MCF 10A (cell line): ENCODE measurements around the gene CLDN10. TPM values are rescaled to one million over a fixed set of nuclear protein-coding genes. Genes with fewer than 3 reads are reported as not detected.
"Not testable (repeated sequence)": the region's sequence is repeated elsewhere in the genome, so short reads cannot be mapped to it uniquely, and the experiment has no call there.

Experiments used
- BruUV-seq: library from RNA; stranded (reverse); fragments of 400-500 nt; replicated peaks from 2 replicates; lab custom pipeline; 2021; lab: Mats Ljungman, UMichigan
- CTCF ChIA-PET: fragments of 300-600 bp; sonication (Branson Sonifier 250); formaldehyde crosslinking; extraction: SDS; loops from one replicate; lab custom pipeline; 2021; ENCODE audit warnings: antibody characterized with exemption, inconsistent platforms; lab: Yijun Ruan, JAX
- POLR2A ChIA-PET: fragments of 300-600, 350-650 bp; sonication (Branson Sonifier 250); formaldehyde crosslinking; extraction: SDS; loops from one replicate; lab custom pipeline; 2020; ENCODE audit warnings: antibody characterized with exemption, inconsistent platforms; lab: Yijun Ruan, JAX
- DNase-seq: peaks from one replicate; pipeline ENCODE4 v3.0.0-alpha.2; 2018; ENCODE audit not compliant: unreplicated experiment
- H3K27ac Mint-ChIP-seq: one replicate; pipeline ENCODE4 v1.8.0; 2022; ENCODE audit warnings: mild to moderate bottlenecking, low read depth, mixed read lengths; ENCODE audit not compliant: unreplicated experiment
- H3K27me3 Mint-ChIP-seq: one replicate; pipeline ENCODE4 v1.8.0; 2022; ENCODE audit warnings: mixed read lengths; ENCODE audit not compliant: insufficient read depth, unreplicated experiment
- H3K36me3 Mint-ChIP-seq: one replicate; pipeline ENCODE4 v1.8.0; 2022; ENCODE audit warnings: mild to moderate bottlenecking, moderate library complexity, mixed read lengths; ENCODE audit not compliant: insufficient read depth, unreplicated experiment
- H3K4me1 Mint-ChIP-seq: one replicate; pipeline ENCODE4 v1.8.0; 2022; ENCODE audit warnings: mixed read lengths; ENCODE audit not compliant: insufficient read depth, unreplicated experiment
- H3K4me3 Mint-ChIP-seq: one replicate; pipeline ENCODE4 v1.8.0; 2022; ENCODE audit warnings: mild to moderate bottlenecking, moderate library complexity, mixed read lengths; ENCODE audit not compliant: unreplicated experiment
- H3K9me3 Mint-ChIP-seq: one replicate; pipeline ENCODE4 v1.8.0; 2022; ENCODE audit warnings: mixed read lengths; ENCODE audit not compliant: unreplicated experiment
- CTCF ChIP-seq: fragments of 200-600 bp; IDR thresholded peaks from one replicate; pipeline ENCODE4 v1.8.0; 2022; ENCODE audit warnings: antibody characterized with exemption, mild to moderate bottlenecking; ENCODE audit not compliant: unreplicated experiment
- intact Hi-C: fragments of 100-400 bp; cut with micrococcal nuclease; formaldehyde crosslinking; loops from 2 replicates; pipeline ENCODE4 v1.14.1; 2022
- total RNA-seq: library from RNA; stranded (reverse); gene quantifications from 2 replicates; pipeline ENCODE4 v1.2.3, GENCODE V29; 2022

Gene CLDN10
- total RNA-seq, 1 experiment from 2014 or later, result not detected

GRCh38 chr13:95564091-95564490 lies 11.6 kb downstream of the CLDN10 start:
- POLR2A ChIA-PET, result interaction anchor here (0.9 to 2.6 kb wide), 13 partner anchors 9 to 112 kb away, joined by 3 to 13 read pairs (median 4); partner anchors contain the start of gene DNAJC3
- BruUV-seq, result no TSS peak
- CTCF ChIA-PET, result interaction anchor here (0.5 to 6.7 kb wide), 22 partner anchors 8 to 748 kb away, joined by 3 to 52 read pairs (median 5); no protein-coding TSS in a partner anchor

GRCh38 chr13:95564733-95565291 lies 12.3 kb downstream of the CLDN10 start:
- intact Hi-C loops, result loop anchor here (1.0 to 10.0 kb wide), 5 partner anchors 28 to 1870 kb away; partner anchors contain the start of gene RAP2A
- DNase-seq, result peak; percentile 92
- H3K4me3 Mint-ChIP-seq, result peak overlapping the region; percentile 56
- no peaks in the 10 kb centered on the region for H3K9me3 Mint-ChIP-seq
- peaks cover 26% of the 10 kb centered on the region for H3K4me1 Mint-ChIP-seq
- BruUV-seq, result no TSS peak
- ChIA-PET POLR2A (interaction anchor here (0.7 to 2.6 kb wide), 21 partner anchors 8 to 677 kb away, joined by 3 to 13 read pairs (median 4); partner anchors contain the start of gene DNAJC3), CTCF (interaction anchor here (0.6 to 6.7 kb wide), 22 partner anchors 8 to 1675 kb away, joined by 3 to 52 read pairs (median 5); no protein-coding TSS in a partner anchor)
- no peaks in the 10 kb centered on the region for H3K27me3 Mint-ChIP-seq
- H3K27ac Mint-ChIP-seq, result peak overlapping the region; percentile 17
- H3K36me3 Mint-ChIP-seq, result no peaks in the 10 kb centered on the region
- no peak for TF ChIP-seq CTCF

More at GRCh38 chr13:95564091-95564490, 11.6 kb downstream of the CLDN10 start:
- peaks cover 29% of the 10 kb centered on the region for H3K4me1 Mint-ChIP-seq
- peak; percentile 49 for DNase-seq
- H3K9me3 Mint-ChIP-seq, result no peaks in the 10 kb centered on the region
- H3K36me3 Mint-ChIP-seq, result no peaks in the 10 kb centered on the region
- TF ChIP-seq CTCF, result peak; percentile 30
- no peak overlapping the region for H3K4me3 Mint-ChIP-seq
- no peak overlapping the region for H3K27ac Mint-ChIP-seq
- intact Hi-C loops, result loop anchor here (1.0 to 10.0 kb wide), 5 partner anchors 27 to 1871 kb away; partner anchors contain the start of gene RAP2A
- H3K27me3 Mint-ChIP-seq, result no peaks in the 10 kb centered on the region

GRCh38 chr13:95565758-95566157 lies 13.2 kb downstream of the CLDN10 start:
- not testable (repeated sequence) for H3K4me3 Mint-ChIP-seq, H3K9me3 Mint-ChIP-seq, BruUV-seq, DNase-seq, H3K27ac Mint-ChIP-seq, H3K36me3 Mint-ChIP-seq, H3K27me3 Mint-ChIP-seq
- peaks cover 33% of the 10 kb centered on the region for H3K4me1 Mint-ChIP-seq
- ChIA-PET CTCF (interaction anchor here (1.1 to 6.7 kb wide), 3 partner anchors 29 to 40 kb away, joined by 3 to 52 read pairs (median 10); no protein-coding TSS in a partner anchor), POLR2A (interaction anchor here (0.7 to 2.4 kb wide), 7 partner anchors 22 to 111 kb away, joined by 3 to 11 read pairs (median 4); partner anchors contain the start of gene DNAJC3)
- intact Hi-C loops, result loop anchor here (2.0 to 10.0 kb wide), 2 partner anchors 29 to 1869 kb away; partner anchors contain the start of gene RAP2A

GRCh38 chr13:95568131-95568530 lies 15.6 kb downstream of the CLDN10 start:
- BruUV-seq, result no TSS peak
- no peaks in the 10 kb centered on the region for H3K9me3 Mint-ChIP-seq
- no peak overlapping the region for H3K4me3 Mint-ChIP-seq
- DNase-seq, result no peak
- no peaks in the 10 kb centered on the region for H3K27me3 Mint-ChIP-seq
- peaks cover 44% of the 10 kb centered on the region for H3K4me1 Mint-ChIP-seq
- CTCF ChIA-PET, result interaction anchor here (0.6 kb wide), 1 partner anchor 266 kb away, joined by 3 read pairs; no protein-coding TSS in a partner anchor
- intact Hi-C loops, result loop anchor here (10.0 kb wide), 1 partner anchor 1867 kb away; the partner anchor contains the start of gene RAP2A
- TF ChIP-seq CTCF, result no peak
- H3K27ac Mint-ChIP-seq, result no peak overlapping the region
- POLR2A ChIA-PET, result no interaction called here
- H3K36me3 Mint-ChIP-seq, result no peaks in the 10 kb centered on the region
